GM12891 (cell line): ENCODE measurements around the gene CHST1.

Source experiments
- DNase-seq: peaks from one replicate; pipeline ENCODE4 v3.0.0; 2011; ENCODE audit warnings: low spot score; ENCODE audit not compliant: insufficient read length
- FAIRE-seq: peaks from 2 replicates; lab custom pipeline; 2011; peaks lifted over from hg19 to GRCh38; lab: Jason Lieb, UNC
- PAX5 ChIP-seq: IDR thresholded peaks from 2 replicates; pipeline ENCODE4 v1.6.1; 2011; ENCODE audit warnings: low read length, moderate library complexity, mild to moderate bottlenecking; ENCODE audit not compliant: insufficient read depth, severe bottlenecking
- POLR2A ChIP-seq: IDR thresholded peaks from 2 replicates; pipeline ENCODE4 v1.6.1; 2011; ENCODE audit warnings: low read depth, low read length, control low read depth
- POLR2AphosphoS5 ChIP-seq: IDR thresholded peaks from 2 replicates; pipeline ENCODE4 v1.6.1; 2011; ENCODE audit warnings: low read depth, low read length, control low read depth
- POU2F2 ChIP-seq: IDR thresholded peaks from 2 replicates; pipeline ENCODE4 v1.6.1; 2011; ENCODE audit warnings: low read depth, mild to moderate bottlenecking, control low read depth, low read length, moderate library complexity
- SPI1 ChIP-seq: IDR thresholded peaks from 2 replicates; pipeline ENCODE4 v1.6.1; 2011; ENCODE audit warnings: low read depth, low read length, control low read depth
- TAF1 ChIP-seq: IDR thresholded peaks from 2 replicates; pipeline ENCODE4 v1.6.1; 2011; ENCODE audit warnings: low read depth, low read length, control low read depth

Gene CHST1

GRCh38 chr11:45607995-45608394, 57.4 kb downstream of the CHST1 start:
- TF ChIP-seq POLR2A (no peak), POU2F2 (no peak), PAX5 (no peak), POLR2AphosphoS5 (no peak), SPI1 (no peak), TAF1 (no peak)
- FAIRE-seq, result no peak
- DNase-seq, result no peak

- FAIRE-seq (no peak), DNase-seq (no peak)
- TF ChIP-seq POU2F2 (no peak), POLR2AphosphoS5 (no peak), TAF1 (no peak), PAX5 (no peak), SPI1 (no peak), POLR2A (no peak)
Observed at GRCh38 chr11:45606514-45607281, 58.7 kb downstream of the CHST1 start.

- FAIRE-seq (no peak), DNase-seq (no peak)
- TF ChIP-seq TAF1 (no peak), POU2F2 (no peak), SPI1 (no peak), POLR2A (no peak)
Observed at GRCh38 chr11:45605051-45605450, 60.4 kb downstream of the CHST1 start.

GRCh38 chr11:45603946-45604682, 61.3 kb downstream of the CHST1 start:
- DNase-seq (no peak), FAIRE-seq (no peak)
- no peak for TF ChIP-seq POLR2A
- no peak for TF ChIP-seq TAF1
- TF ChIP-seq POLR2AphosphoS5, result no peak
- TF ChIP-seq SPI1, result no peak
- TF ChIP-seq PAX5, result no peak
- no peak for TF ChIP-seq POU2F2

GRCh38 chr11:45599161-45599943, 66.1 kb downstream of the CHST1 start:
- no peak for FAIRE-seq
- no peak for DNase-seq
- TF ChIP-seq TAF1, result no peak
- TF ChIP-seq POLR2A, result no peak
- TF ChIP-seq SPI1, result no peak
- no peak for TF ChIP-seq PAX5
- TF ChIP-seq POLR2AphosphoS5, result no peak
- no peak for TF ChIP-seq POU2F2
